GM23338 (cell line): ENCODE data around the gene NDUFA11.

Source experiments
- CREB1 ChIP-seq: fragments of 250-450 bp; sonication (Bioruptor Pico); IDR thresholded peaks from 2 replicates; pipeline ENCODE4 v1.5.0; 2020; ENCODE audit warnings: low read depth, mild to moderate bottlenecking, moderate library complexity
- EZH2 ChIP-seq: fragments of 200-600 bp; sonication (generic); IDR thresholded peaks from one replicate; pipeline ENCODE4 v1.8.0; 2017; ENCODE audit warnings: antibody characterized with exemption, mild to moderate bottlenecking, low read depth; ENCODE audit not compliant: unreplicated experiment
- EZH2phosphoT487 ChIP-seq: fragments of 200-600 bp; sonication (generic); IDR thresholded peaks from one replicate; pipeline ENCODE4 v1.8.1; 2018; ENCODE audit warnings: antibody characterized with exemption; ENCODE audit not compliant: unreplicated experiment
- JUNB ChIP-seq: IDR thresholded peaks from one replicate; pipeline ENCODE4 v1.6.1; 2016; ENCODE audit warnings: antibody characterized with exemption; ENCODE audit not compliant: unreplicated experiment
- POLR2AphosphoS5 ChIP-seq: IDR thresholded peaks from 2 replicates; pipeline ENCODE4 v1.6.1; 2016; ENCODE audit warnings: antibody characterized with exemption, low read depth
- STAT1 ChIP-seq: IDR thresholded peaks from one replicate; pipeline ENCODE4 v1.6.1; 2016; ENCODE audit warnings: antibody characterized with exemption; ENCODE audit not compliant: unreplicated experiment
- ZNF331 ChIP-seq: fragments of 250-450 bp; sonication (Bioruptor Pico); IDR thresholded peaks from 2 replicates; pipeline ENCODE4 v1.5.0; 2020; ENCODE audit warnings: low read depth, mild to moderate bottlenecking, moderate library complexity
- TF ChIP-seq, protein P1 (sequence below), 2 experiments: fragments of 200-600 bp in 1 of 2; sonication (generic) in 1 of 2; conservative IDR thresholded peaks; 2 replicates each; pipeline versions ENCODE4 v1.5.1 to v1.6.1; 2016 to 2017; ENCODE audit warnings: antibody characterized with exemption in 2 of 2, low read depth in 2 of 2, mild to moderate bottlenecking in 2 of 2, moderate library complexity in 1 of 2
- TF ChIP-seq, protein P2 (sequence below): IDR thresholded peaks from one replicate; pipeline ENCODE4 v1.6.1; 2018; ENCODE audit warnings: antibody characterized with exemption; ENCODE audit not compliant: unreplicated experiment

DNA sequence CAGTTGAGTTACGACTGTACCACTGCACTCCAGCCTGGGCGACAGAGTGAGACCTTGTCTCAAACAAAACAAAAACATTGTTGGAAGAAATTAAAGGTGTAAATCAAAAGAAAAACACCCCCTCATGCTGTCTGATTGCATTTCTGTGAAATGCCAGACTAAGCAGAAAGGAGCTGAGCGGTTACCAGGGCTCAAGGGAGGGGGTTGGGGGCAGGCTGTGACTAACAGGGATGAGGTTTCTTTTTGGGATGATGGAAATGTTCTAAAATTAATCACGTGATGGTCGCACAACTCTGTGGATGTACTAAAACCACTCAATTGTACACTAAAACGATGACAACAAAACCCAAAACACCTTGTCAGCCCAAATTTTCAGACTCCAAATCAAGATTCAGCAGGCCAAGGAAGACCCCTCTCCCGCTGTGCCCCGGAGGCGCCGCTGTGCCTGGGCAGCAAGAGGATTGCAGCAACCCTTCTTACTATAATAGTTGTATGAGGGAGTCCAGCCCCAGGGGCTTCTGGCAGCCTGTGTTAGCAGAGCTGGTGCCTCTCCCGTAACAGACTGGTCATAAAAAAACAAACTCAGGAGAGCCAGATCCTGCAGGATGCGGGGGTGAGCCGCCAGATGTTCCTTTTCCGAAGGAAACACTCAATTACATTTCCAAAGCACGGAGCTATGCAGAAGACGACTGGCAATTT, 31.3 kb upstream of the NDUFA11 start:
- TF ChIP-seq, protein P1, sequence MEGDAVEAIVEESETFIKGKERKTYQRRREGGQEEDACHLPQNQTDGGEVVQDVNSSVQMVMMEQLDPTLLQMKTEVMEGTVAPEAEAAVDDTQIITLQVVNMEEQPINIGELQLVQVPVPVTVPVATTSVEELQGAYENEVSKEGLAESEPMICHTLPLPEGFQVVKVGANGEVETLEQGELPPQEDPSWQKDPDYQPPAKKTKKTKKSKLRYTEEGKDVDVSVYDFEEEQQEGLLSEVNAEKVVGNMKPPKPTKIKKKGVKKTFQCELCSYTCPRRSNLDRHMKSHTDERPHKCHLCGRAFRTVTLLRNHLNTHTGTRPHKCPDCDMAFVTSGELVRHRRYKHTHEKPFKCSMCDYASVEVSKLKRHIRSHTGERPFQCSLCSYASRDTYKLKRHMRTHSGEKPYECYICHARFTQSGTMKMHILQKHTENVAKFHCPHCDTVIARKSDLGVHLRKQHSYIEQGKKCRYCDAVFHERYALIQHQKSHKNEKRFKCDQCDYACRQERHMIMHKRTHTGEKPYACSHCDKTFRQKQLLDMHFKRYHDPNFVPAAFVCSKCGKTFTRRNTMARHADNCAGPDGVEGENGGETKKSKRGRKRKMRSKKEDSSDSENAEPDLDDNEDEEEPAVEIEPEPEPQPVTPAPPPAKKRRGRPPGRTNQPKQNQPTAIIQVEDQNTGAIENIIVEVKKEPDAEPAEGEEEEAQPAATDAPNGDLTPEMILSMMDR (conservative IDR thresholded peaks at IDR 0.05; ENCODE audit: low read depth in 2 of 2), result no peak
- TF ChIP-seq POLR2AphosphoS5 (no peak), EZH2 (no peak), EZH2phosphoT487 (no peak), STAT1 (no peak), JUNB (no peak), ZNF331 (CRISPR knock-in tag) (no peak), CREB1 (CRISPR knock-in tag) (no peak)
- TF ChIP-seq, protein P2, sequence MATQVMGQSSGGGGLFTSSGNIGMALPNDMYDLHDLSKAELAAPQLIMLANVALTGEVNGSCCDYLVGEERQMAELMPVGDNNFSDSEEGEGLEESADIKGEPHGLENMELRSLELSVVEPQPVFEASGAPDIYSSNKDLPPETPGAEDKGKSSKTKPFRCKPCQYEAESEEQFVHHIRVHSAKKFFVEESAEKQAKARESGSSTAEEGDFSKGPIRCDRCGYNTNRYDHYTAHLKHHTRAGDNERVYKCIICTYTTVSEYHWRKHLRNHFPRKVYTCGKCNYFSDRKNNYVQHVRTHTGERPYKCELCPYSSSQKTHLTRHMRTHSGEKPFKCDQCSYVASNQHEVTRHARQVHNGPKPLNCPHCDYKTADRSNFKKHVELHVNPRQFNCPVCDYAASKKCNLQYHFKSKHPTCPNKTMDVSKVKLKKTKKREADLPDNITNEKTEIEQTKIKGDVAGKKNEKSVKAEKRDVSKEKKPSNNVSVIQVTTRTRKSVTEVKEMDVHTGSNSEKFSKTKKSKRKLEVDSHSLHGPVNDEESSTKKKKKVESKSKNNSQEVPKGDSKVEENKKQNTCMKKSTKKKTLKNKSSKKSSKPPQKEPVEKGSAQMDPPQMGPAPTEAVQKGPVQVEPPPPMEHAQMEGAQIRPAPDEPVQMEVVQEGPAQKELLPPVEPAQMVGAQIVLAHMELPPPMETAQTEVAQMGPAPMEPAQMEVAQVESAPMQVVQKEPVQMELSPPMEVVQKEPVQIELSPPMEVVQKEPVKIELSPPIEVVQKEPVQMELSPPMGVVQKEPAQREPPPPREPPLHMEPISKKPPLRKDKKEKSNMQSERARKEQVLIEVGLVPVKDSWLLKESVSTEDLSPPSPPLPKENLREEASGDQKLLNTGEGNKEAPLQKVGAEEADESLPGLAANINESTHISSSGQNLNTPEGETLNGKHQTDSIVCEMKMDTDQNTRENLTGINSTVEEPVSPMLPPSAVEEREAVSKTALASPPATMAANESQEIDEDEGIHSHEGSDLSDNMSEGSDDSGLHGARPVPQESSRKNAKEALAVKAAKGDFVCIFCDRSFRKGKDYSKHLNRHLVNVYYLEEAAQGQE, result no peak
